DND-41 (cell line): ENCODE measurements around the gene BCL2L13.

Experiments
- CTCF ChIP-seq: IDR thresholded peaks from 2 replicates; pipeline ENCODE4 v1.5.1; 2012; ENCODE audit warnings: borderline replicate concordance, low read length, moderate library complexity, mild to moderate bottlenecking; ENCODE audit not compliant: poor library complexity, severe bottlenecking; ENCODE audit errors: extremely low read depth
- EZH2 ChIP-seq: IDR thresholded peaks from 3 replicates; pipeline ENCODE4 v1.6.1; 2012; ENCODE audit warnings: borderline replicate concordance, low read depth, mild to moderate bottlenecking, moderate library complexity, low read length, inconsistent platforms; ENCODE audit not compliant: severe bottlenecking

DNA sequence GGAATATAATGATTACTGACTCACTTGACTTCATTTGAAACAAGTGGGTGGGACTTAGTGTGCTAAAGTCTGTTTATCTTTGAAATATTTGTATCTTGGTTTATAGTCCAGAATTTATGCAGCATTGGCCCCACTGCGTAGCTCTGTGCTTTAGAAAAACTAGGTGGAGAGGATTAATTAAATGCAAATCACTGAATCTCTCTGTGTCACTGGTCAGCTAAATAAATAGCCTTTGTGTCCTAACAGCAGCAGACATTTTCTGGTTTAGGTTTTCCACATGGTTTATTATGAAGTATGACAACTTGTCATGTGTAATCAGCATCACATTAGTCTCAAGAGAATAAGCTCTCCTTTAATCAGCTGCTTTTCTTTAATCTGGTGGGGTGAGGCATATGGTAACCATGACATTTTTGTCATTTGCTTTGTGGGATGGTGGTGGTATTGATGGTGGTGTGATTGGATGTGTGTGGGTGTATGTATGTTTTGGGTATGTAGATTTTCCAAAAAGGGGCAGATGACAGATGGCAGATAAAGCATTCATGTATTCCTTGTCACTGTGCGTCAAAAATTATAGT lies 33.9 kb downstream of the BCL2L13 start:
- no peak for TF ChIP-seq CTCF
- TF ChIP-seq EZH2: no peak
